GM13976 (cell line): ENCODE data around the gene TSPAN9.

Source experiments
- DNase-seq: peaks from one replicate; pipeline ENCODE4 v3.0.0; 2012; ENCODE audit warnings: low spot score
- CTCF ChIP-seq: IDR thresholded peaks from 2 replicates; pipeline ENCODE4 v1.5.1; 2012; ENCODE audit warnings: borderline replicate concordance, mild to moderate bottlenecking; ENCODE audit not compliant: insufficient read depth; ENCODE audit errors: extremely low read depth, missing control alignments, control extremely low read depth
- in situ Hi-C: fragments of 300-500 bp; cut with MboI; formaldehyde crosslinking; loops from one replicate; pipeline ENCODE4 v1.12.0; 2022; ENCODE audit warnings: low sequenced_read_pairs, mixed read lengths, inconsistent platforms; ENCODE audit not compliant: unreplicated experiment

Gene TSPAN9

GRCh38 chr12:3299929-3300832 lies 223.0 kb downstream of the TSPAN9 start:
- in situ Hi-C loops = no loop called here
- peak; percentile 86 for DNase-seq
- TF ChIP-seq CTCF = peak; percentile 90

- DNase-seq = no peak
- in situ Hi-C loops = no loop called here
- TF ChIP-seq CTCF = no peak
Observed at GRCh38 chr12:3300833-3301401, 223.7 kb downstream of the TSPAN9 start.

DNA sequence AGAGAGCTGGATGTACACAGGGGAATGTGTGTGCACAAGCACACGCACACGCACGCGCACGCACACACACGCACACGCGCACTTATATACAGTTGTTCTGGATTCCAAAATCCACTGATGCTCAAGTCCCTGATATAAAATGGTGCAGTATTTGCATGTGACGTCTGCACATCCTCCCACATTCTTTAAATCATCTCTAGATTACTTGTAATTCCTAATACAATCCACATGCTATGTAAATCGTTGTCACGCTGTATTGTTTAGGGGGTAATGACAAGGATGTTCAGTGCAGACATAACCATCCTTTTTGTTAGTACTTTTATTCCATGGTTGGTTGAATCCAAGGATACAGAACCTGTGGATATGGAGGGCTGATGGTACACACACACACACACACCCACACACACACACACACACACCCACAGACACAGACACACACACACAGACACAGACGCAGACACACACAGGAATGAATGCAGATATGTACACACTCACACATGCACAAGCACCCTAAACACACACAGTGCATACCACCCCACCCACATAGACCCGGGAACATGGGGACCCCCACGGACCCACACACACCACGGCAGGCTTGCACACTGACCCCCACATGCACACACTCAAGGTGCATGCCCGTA lies 225.3 kb downstream of the TSPAN9 start:
- no peak for DNase-seq
- in situ Hi-C loops = no loop called here
- TF ChIP-seq CTCF = no peak

GRCh38 chr12:3303410-3304136 lies 226.4 kb downstream of the TSPAN9 start:
- no peak for DNase-seq
- no peak for TF ChIP-seq CTCF
- in situ Hi-C loops = no loop called here

GRCh38 chr12:3304436-3305165 lies 227.4 kb downstream of the TSPAN9 start:
- in situ Hi-C loops = no loop called here
- DNase-seq = no peak
- TF ChIP-seq CTCF = no peak
